GM21528 (cell line): ENCODE data around the gene PTPRO.

Experiments used
- ATAC-seq: cut with Tn5 transposase; IDR thresholded peaks from one replicate; pipeline ENCODE4 v1.9.1; 2021; ENCODE audit warnings: mild to moderate bottlenecking, moderate library complexity; ENCODE audit not compliant: unreplicated experiment, low FRiP score

Gene PTPRO

DNA sequence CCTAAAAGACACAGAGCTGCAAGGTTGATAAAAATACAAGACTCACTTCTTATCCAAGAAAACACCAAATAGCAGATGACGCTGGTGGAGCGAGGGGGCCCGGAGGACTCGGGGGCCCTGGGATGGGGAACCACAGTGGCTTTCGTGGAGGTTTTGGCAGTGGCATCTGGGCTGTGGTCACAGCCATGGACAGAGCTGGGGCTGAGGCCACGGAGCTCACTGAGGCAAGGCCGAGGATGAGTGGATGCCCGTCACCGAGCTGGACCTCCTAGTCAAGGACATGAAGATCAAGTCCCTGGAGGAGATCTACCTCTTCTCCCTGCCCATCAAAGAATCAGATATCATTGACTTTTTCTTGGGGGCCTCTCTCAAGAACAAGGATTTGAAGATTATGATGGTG lies 117.2 kb downstream of the PTPRO start:
- ATAC-seq, result no peak

DNA sequence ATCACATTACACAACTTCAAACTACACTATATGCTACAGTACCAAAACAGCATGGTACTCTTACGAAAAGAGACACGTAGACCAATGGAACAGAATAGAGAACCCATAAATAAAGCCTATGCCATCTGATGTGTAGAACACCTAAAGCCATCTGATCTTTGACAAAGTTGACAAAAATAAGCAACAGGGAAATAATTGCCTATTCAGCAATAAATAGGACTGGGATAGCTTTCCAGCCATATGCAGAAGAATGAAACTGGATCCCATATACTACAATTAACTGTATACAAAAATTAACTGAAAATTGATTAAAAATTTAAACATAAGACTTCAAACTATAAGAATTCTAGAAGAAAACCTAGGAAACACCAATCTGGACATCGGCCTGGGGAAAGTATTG lies 120.7 kb downstream of the PTPRO start:
- no peak for ATAC-seq

DNA sequence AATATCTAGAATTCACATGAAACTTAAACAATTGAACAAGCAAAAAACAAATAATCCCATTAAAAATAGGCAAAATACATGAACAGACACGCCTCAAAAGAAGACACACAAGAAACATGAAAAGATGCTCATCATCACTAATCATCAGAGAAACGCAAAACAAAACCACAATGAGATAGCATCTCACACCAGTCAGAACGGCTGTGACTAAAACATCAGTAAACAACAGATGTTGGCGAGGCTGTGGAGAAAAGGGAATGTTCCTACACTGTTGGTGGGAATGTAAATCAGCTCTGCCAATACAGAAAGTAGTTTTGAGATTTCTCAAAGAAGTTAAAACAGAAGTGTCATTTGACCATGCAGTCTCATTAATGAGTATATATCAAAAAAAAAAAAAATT lies 121.3 kb downstream of the PTPRO start:
- ATAC-seq, result no peak

DNA sequence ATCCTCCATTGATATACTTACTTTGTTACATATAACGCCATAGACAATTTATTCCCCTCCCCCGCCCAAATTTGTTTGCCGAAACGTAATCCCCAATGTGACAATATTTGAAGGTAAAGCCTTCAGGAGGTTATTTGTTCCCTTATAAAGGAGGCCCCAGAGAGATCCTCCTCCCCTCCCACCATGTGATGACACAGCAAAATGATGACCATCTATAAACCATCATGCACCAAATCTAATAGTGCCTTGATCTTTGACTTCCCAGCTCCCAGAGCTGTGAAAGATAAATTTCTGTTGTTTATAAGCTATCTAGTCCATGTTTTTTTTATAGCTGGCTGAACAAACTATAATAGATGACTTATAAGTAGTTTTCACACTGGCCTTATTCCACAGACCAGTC lies 122.2 kb downstream of the PTPRO start:
- no peak for ATAC-seq

DNA sequence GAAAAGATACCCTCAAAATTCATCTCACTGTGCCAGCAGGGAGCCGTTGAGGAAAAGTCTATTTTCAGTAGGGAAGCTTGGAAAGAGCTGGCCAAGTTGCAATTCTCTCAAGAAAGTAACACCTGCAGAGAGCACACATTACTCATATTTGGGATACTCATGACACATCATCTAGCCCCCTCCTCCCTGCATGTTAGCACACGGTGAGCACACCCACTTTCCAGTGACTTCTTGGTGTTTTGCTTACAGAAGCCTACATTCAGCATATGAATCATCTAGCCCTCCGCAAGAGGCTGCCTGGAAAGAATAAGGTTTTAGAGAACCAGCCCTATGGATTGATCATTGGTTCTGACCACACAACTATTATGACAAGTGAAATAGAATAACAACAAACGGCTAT lies 124.5 kb downstream of the PTPRO start:
- ATAC-seq, result no peak

DNA sequence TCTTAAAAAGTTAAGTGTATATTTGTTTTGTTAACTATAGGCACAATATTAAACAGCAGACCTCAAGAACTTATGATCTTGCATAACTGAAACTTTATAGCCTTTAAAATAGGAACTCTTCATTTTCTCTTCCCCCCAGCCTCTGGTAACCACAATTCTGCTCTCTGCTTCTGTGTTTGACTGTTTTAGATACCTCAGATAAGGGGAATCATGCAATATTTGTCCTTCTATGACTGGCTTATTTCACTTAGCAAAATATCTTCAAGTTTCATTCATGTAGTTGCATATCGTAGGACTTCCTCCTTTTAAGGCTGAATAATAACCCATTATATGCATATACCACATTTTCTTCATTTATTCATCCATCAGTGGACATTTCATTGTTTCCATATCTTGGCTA lies 131.3 kb downstream of the PTPRO start:
- peak; percentile 67 for ATAC-seq

DNA sequence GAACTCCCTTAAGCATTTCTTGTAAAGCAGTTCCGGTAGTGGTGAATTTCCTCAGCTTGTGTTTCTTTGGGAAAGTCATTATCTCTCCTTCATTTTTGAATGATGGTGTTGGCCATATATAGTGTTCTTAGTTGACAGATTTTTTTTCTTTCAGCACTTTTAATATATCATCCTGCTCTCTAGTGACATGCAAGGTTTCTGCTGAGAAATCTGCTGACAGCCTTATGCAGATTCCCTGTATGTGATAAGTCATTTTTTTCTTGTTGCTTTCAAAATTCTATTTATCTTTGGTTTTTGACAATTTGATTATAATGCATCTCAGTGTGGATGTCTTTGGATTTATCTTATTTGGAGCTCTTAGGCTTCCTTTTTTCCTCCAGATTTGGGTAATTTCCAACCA lies 135.7 kb downstream of the PTPRO start:
- ATAC-seq, result no peak

DNA sequence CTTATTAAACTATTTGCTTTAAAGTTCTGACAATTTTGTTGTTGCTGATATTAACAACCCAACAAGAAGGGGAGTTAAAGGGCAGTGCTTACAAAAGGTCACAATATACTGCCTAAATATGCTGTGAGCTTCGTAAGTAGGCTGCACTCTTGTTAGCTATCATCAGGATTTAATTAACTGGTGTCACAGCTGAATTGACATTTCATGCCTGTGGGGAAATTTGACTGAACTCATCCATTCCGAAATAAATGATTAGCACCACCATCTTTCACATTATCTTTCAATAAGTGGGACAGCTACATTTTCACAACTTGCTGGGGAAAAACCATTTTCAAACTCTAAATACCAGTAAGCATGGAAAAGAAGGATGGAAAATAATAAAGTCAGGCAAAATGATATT lies 146.6 kb downstream of the PTPRO start:
- no peak for ATAC-seq

DNA sequence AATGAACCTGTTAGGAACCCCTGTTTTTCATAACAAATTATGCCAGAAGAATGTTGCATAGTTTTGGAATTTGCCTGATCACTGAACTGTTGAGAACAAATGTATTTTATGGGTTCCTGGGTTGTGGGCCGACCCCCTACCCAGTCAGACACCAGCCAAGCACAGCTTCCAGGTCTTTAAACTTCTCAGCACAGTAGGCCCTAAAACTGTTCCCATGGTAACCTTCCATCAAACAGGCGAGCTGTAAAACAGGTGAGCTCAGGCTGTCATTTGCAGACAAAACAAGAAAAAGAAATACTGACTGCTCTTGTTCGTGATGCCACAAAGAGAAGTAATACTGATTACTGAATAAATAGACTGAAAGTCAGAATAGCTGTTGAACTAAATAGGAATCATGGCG lies 147.0 kb downstream of the PTPRO start:
- ATAC-seq, result no peak

DNA sequence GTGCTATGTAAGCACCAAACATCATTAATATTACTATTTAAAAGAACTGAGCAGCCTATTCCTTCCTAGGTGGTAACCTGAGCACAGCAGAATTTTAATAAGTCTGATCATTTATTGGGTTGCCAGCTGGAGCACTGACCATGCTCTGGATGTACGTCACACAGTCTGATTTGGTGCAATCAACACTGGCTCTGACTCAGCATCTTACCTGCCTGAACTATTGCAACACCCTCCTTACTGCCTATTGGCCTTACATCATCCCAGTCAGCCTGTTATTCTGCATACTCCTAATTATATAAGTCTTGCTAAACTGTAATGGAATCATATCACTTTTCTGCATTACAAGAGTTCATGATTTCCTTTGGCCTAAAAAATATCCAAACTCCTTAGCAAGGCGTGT lies 149.7 kb downstream of the PTPRO start:
- no peak for ATAC-seq

DNA sequence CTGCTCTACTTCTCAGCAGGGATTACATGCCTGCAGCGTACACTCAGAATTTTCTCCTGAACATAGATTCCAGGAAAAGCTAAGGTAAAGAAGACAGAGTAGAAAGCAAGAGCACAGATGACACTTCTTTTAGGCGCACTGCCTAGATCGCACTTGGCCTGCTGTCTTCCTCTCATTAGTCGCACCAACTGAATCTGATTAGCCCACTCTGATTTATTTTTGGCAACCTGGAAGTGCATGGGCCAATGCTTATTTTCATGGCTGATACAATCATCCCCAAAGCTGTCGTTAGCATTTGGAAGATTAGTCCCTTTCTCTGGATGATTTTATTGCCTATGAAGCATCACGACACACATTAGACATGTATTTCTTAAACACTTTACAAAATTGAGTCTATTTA lies 152.5 kb downstream of the PTPRO start:
- ATAC-seq, result no peak

DNA sequence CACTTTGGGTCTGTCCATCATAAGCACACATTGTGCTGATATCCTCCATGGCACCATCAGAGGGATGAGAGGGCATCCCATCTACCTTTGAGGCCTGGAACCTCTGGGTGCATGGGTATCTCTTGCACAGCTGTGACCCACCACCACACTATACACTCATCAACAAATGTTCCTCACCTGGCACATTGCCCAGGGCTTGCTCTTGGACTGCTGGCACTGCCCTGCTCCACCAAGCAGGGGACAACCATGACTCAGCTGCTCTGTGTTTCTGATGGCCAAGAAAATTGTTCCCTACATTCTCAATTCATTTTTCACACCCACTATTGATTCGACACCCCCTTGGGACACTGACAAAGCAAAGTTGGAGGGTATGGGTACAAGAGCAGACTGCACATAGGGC lies 155.5 kb downstream of the PTPRO start:
- ATAC-seq, result no peak

DNA sequence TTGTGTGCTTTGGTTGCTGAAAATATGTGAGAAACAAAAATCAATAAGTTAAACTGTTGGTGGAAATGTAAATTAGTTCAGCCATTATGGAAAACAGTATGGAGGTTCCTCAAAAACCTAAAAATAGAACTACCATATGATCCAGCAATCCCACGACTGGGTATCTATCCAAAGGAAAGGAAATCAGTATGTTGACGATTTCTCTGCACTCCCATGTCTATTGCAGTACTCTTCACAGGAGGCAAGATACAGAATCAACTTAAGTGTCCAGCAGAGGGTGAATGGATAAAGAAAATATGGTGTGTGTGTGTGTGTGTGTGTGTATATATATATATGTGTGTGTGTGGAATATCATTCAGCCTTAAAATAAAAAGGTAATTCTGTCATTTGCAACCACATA lies 159.5 kb downstream of the PTPRO start:
- ATAC-seq, result no peak

DNA sequence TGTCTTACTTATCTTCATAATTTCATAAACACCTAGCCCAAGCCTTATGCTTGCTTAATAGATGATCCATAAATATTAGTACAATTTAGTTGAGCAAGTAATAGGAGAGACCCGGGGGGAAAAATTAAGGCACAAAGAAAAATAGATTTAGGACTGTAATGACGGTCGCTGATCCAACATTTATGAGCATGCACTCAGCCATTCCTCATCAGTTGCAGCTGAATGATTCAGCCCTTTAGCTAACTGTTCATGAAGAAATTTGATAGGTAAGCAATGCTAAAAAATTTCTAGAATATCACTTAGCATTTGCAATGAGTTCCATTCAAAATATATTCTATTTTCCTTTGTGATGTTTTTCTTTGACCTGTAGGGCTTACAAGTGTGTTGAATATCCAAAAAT lies 163.2 kb downstream of the PTPRO start:
- ATAC-seq, result no peak

DNA sequence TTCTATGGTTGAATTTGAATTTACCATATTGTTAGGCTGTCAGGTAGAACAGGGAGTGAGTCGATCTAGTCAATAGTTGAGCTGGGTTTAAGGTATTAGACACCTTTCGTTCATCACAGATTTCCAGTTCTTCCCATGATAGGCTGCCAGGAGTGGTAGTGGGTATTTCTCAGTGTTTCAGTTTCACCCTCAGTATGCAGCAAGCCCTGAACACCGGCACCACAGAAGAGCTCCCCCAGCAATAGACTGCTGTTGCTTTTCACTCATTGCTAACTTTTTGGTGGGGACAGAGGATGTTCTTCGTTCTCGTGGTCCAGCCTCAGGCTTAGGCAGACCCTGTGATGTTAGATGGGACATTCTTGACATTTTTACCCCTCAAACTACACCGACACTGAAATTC lies 164.6 kb downstream of the PTPRO start:
- ATAC-seq, result no peak

DNA sequence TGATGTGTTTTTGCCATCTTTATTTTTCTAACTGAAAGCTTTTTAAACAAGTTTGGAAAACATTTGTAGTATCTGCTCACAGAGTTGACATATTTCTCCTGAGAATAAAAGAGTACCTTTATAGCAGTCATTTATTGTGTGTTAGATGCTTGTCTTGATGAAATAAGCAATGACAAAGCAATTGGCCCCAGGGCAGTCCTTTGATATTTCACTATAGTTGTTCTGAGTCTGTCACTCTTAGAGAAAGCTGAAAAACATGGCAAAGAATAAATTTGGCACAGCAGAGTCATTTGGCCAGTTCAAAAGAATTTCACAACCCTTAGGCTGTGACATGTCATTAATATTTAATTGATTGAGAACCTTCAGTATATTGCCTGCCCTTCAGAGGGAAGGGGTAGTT lies 166.2 kb downstream of the PTPRO start:
- ATAC-seq, result no peak

DNA sequence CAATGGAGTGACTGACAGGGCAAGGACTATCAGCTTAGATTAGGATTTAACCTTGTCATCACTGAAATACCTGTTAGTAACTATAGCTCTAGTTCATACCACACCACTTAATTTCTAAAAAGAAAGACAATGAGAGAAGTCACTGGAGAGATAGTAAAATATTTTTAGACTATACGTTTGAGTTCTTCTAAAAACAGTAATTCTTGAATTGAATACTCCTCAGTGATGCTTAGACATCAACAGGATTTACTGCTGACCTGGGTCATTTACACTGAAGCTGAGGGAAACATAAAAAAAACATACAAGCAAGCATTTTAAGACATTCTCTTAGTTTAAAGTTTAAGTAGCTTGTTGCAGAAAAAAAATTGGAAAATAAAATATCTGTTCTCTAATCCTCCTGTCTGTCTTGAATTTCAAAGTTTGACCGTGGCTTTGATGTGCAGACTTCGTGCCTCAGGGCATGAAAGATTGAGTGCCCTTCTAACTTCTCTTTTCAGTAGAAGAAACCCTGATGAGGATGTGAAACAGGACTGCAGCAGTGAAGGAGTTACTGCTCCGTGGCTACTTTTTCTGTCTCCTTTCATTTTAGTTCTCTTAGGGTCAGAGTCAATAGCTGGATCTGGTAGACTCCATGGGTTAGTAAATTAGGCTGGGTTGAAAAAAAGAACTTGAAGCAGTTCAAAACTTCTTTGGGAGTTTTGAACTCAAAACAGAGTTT lies 172.2 kb downstream of the PTPRO start:
- ATAC-seq, result no peak

DNA sequence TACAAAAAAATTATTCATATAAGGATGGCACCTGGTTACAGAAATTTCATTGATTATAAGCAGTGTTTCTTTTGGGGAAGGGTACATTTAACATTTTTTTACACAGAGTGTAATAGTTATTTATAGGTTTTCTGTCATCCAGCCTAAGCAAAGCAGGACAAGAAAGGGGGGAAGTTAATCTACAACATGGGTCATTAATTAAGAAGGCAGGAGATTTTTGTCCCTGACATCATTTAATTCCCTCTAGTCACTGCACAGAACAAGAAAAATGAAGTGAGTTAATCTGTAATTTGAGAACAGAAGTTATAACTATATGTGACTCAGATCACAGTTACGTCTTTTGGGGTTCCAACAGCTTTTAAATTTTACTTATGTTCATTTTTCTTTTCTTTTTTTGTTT lies 173.4 kb downstream of the PTPRO start:
- ATAC-seq, result no peak

DNA sequence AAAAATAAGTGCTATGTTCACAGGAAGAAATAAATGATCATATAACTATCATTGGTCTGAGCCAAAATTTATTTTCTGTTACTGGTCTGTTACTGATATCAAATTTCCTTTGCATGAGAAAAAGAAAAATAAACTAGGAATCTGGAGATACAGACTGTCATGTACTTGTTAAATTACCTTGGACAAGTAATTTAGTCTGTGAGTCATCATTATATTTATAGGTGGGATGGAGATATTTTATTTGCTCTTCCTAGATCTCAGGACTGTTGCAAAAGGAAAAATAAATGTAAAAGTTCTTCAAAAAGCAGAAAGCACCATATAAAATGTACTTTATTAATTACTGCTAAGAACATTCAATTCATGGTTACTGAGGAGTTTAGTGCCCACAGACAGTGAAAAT lies 174.4 kb downstream of the PTPRO start:
- ATAC-seq, result no peak

DNA sequence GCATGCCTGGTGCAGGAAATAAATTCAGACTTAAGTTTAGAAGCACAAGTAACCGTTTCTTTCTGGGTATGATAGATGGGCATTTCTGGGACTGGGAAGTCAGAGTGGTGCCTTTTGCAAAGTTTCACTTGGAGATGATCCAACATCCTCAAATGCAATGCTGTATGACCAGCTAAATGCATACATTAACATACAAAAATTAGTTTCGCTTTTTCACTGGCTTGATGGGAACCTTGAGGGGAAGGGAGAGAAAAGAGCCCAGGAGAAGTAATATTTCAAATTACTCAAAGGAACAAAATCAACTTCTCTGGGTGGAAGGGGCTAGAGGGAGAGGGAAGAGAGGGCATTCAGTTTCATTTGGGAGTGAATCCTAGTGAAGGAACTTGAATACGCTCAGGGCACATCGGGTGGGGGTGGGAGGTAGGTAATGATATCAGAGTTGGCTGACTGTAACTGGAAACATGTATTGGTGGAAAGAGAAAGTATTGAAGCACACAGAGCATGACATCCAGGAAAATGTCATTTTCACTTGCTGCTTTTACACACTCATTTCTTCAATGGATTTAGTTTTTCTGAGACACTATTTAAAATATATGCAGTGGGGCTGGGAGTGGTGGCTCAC lies 175.5 kb downstream of the PTPRO start:
- no peak for ATAC-seq

DNA sequence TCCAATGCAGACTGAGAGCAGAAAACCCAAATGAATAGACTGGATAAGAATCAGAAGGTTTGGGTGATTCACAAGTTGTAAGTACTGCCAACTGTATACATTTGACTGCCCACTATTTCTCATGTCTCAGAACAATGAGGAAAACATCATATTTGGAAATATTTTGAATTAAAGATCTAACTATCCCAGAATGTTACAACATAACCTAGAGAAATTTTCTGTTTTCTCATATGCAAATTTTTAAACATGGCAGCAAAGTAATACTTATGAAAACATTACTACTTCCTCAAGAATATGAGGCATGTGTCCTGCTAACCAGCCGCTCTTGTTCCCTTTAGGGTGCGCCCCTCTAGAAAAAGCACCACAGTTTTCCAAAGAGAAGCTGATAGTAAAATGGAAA lies 179.9 kb downstream of the PTPRO start:
- ATAC-seq, result no peak

DNA sequence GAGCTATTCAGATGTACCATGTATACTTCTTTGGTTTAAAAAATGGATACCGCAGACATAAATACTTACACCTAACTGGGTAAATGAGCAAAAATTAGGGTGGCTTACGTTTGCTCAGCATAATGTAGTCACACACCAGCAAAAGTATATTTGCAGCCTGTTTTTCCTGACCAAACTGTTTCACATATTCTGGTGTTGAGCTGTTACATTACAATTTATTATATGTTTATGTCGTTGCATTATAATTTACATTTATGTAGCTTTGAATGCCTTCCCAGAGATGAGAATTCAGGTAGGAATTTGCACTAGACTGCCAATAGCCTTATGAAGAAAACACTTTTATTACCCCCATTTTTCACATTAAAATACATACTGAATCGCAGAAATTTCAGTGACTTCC lies 183.3 kb downstream of the PTPRO start:
- ATAC-seq, result no peak

DNA sequence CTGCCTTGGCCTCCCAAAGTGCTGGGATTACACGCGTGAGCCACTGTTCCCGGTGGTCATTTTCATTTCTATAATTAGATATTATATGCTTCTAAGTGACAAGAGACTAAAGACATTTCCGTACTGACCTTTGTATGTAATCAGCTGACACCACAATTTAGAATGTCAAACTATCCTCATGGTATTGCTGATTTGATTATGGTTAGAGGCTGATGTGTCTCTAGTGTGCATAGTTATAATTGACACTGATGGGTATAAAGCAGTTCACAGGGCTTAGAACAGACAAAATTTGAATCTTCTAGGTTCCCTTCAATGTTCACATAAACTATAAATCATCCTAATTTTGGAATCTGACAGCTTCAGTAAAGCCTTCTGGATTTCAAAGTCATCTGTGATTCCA lies 192.7 kb downstream of the PTPRO start:
- ATAC-seq, result no peak
